HEK293 (cell line): ENCODE data around the gene BAD.
"Not testable (repeated sequence)": the region's sequence is repeated elsewhere in the genome, so short reads cannot be mapped to it uniquely, and the experiment has no call there.

Source experiments
- CTCF ChIA-PET: fragments of 350-600 bp; formaldehyde crosslinking; extraction: SDS; loops from one replicate; lab custom pipeline; 2021; ENCODE audit warnings: antibody characterized with exemption; lab: Yijun Ruan, JAX
- POLR2A ChIA-PET: fragments of 300-600 bp; formaldehyde crosslinking; extraction: SDS; loops from one replicate; lab custom pipeline; 2020; ENCODE audit warnings: antibody characterized with exemption, inconsistent platforms; lab: Yijun Ruan, JAX
- H3K27ac ChIP-seq: fragments of 200-500 bp; sonication (Bioruptor generic); 2 replicates; pipeline ENCODE4 v1.5.1; 2014; ENCODE audit warnings: low read depth, low read length, control low read depth, inconsistent platforms; ENCODE audit errors: extremely low read depth
- H3K36me3 ChIP-seq, 2 experiments: fragments of 200-500 bp in 1 of 2; sonication (Bioruptor generic) in 1 of 2; 1 replicate in 1 of 2; 2 replicates in 1 of 2; pipeline ENCODE4 v1.5.1; 2014 to 2017; ENCODE audit warnings: inconsistent platforms in 2 of 2, low read length in 2 of 2; ENCODE audit not compliant: control insufficient read depth in 2 of 2, insufficient read depth in 1 of 2
- H3K4me1 ChIP-seq: fragments of 200-500 bp; sonication (Bioruptor generic); 2 replicates; pipeline ENCODE4 v1.5.1; 2014; ENCODE audit warnings: mild to moderate bottlenecking, low read length, inconsistent platforms; ENCODE audit not compliant: control insufficient read depth, insufficient read depth
- H3K4me3 ChIP-seq: 2 replicates; pipeline ENCODE4 v1.5.1; 2011; ENCODE audit warnings: low read depth, mild to moderate bottlenecking, control low read depth, low read length, moderate library complexity
- H3K9me3 ChIP-seq: fragments of 200-500 bp; sonication (Bioruptor generic); 2 replicates; pipeline ENCODE4 v1.5.1; 2014; ENCODE audit warnings: low read depth, low read length, inconsistent platforms; ENCODE audit not compliant: control insufficient read depth, insufficient read depth
- HOXA7 ChIP-seq: sonication (generic); formaldehyde crosslinking; IDR thresholded peaks from 2 replicates; pipeline ENCODE4 v1.8.1; 2022; ENCODE audit warnings: missing genetic modification reagents, borderline replicate concordance
- ZBTB10 ChIP-seq: fragments of 450-650 bp; formaldehyde crosslinking; IDR thresholded peaks from 2 replicates; pipeline ENCODE4 v1.5.1; 2016; ENCODE audit warnings: missing biosample characterization, missing genetic modification characterization
- ZBTB17 ChIP-seq: fragments of 450-650 bp; formaldehyde crosslinking; IDR thresholded peaks from 2 replicates; pipeline ENCODE4 v1.5.1; 2016; ENCODE audit warnings: missing biosample characterization, missing genetic modification characterization
- ZBTB7A ChIP-seq: fragments of 450-650 bp; formaldehyde crosslinking; IDR thresholded peaks from 2 replicates; pipeline ENCODE4 v1.5.1; 2016; ENCODE audit warnings: low read depth, missing biosample characterization, missing genetic modification characterization
- ZNF121 ChIP-seq: fragments of 450-650 bp; formaldehyde crosslinking; IDR thresholded peaks from 2 replicates; pipeline ENCODE4 v1.5.1; 2016; ENCODE audit warnings: missing biosample characterization, missing genetic modification characterization
- ZNF140 ChIP-seq: fragments of 450-650 bp; formaldehyde crosslinking; IDR thresholded peaks from 2 replicates; pipeline ENCODE4 v1.5.1; 2016; ENCODE audit warnings: missing biosample characterization, missing genetic modification characterization
- ZNF2 ChIP-seq: fragments of 450-650 bp; formaldehyde crosslinking; IDR thresholded peaks from 2 replicates; pipeline ENCODE4 v1.5.1; 2016; ENCODE audit warnings: missing biosample characterization, missing genetic modification characterization
- ZNF211 ChIP-seq: fragments of 450-650 bp; formaldehyde crosslinking; IDR thresholded peaks from 2 replicates; pipeline ENCODE4 v1.5.1; 2016; ENCODE audit warnings: low read depth, missing biosample characterization, missing genetic modification characterization
- ZNF239 ChIP-seq: fragments of 450-650 bp; formaldehyde crosslinking; IDR thresholded peaks from 2 replicates; pipeline ENCODE4 v1.5.1; 2016; ENCODE audit warnings: missing biosample characterization, missing genetic modification characterization
- ZNF280C ChIP-seq: fragments of 450-650 bp; formaldehyde crosslinking; IDR thresholded peaks from 2 replicates; pipeline ENCODE4 v1.5.1; 2016; ENCODE audit warnings: missing biosample characterization, missing genetic modification characterization
- ZNF426 ChIP-seq: fragments of 450-650 bp; formaldehyde crosslinking; IDR thresholded peaks from 2 replicates; pipeline ENCODE4 v1.5.1; 2017; ENCODE audit warnings: missing biosample characterization, missing genetic modification characterization, mild to moderate bottlenecking, inconsistent platforms, moderate library complexity
- ZNF580 ChIP-seq: fragments of 450-650 bp; formaldehyde crosslinking; IDR thresholded peaks from 2 replicates; pipeline ENCODE4 v1.5.1; 2016; ENCODE audit warnings: missing biosample characterization, missing genetic modification characterization
- ZNF785 ChIP-seq: fragments of 450-650 bp; formaldehyde crosslinking; IDR thresholded peaks from 2 replicates; pipeline ENCODE4 v1.5.1; 2016; ENCODE audit warnings: missing biosample characterization, missing genetic modification characterization

Gene BAD

DNA sequence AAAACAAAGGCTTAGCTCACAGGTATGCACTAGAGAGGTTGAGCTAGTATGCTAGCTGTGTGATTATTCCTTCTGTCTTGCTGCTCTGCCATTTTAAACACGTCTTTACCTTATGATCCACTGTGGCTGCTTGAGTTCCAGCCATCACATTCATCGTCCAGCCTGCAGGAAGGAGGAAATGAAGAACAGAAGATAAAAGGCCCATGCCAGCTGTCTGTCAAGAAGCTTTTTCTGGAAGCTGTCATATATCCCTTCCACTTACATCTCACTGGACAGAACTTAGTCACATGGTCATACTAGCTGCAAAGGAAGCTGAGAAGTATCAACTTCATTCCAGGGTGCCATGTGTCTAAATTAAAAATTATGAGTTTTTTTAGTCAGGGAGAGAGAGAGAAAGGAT is 42.9 kb upstream of the BAD start:
- no peaks in the 10 kb centered on the region for H3K4me1 ChIP-seq
- POLR2A ChIA-PET, result interaction anchor here (0.6 to 1.5 kb wide), 2 partner anchors 10 to 112 kb away, joined by 3 to 5 read pairs; partner anchors contain the start of genes PRDX5 and TRMT112
- H3K4me3 ChIP-seq, result no peak overlapping the region
- TF ChIP-seq ZBTB17, result no peak
- TF ChIP-seq ZNF580, result 0 out of 2 replicates have a peak, but pooled peaks have one; percentile 43
- H3K9me3 ChIP-seq, result no peaks in the 10 kb centered on the region
- H3K36me3 ChIP-seq, result peaks cover 0 to 11% of the 10 kb centered on the region in 2 experiments; a peak in 1 of 3 replicates
- CTCF ChIA-PET, result interaction anchor here (0.7 to 1.2 kb wide), 2 partner anchors 10 to 151 kb away, joined by 3 read pairs; partner anchors contain the start of genes PRDX5 and TRMT112
- no peak overlapping the region for H3K27ac ChIP-seq

- H3K4me3 ChIP-seq, result no peak overlapping the region
These were observed 40.4 kb upstream of the BAD start for GRCh38 chr11:64324692-64325469.

GRCh38 chr11:64323984-64324383 is 39.5 kb upstream of the BAD start:
- H3K4me3 ChIP-seq, H3K9me3 ChIP-seq, H3K4me1 ChIP-seq, H3K27ac ChIP-seq: not testable (repeated sequence)
- POLR2A ChIA-PET, result interaction anchor here (0.8 to 1.2 kb wide), 2 partner anchors 18 to 53 kb away, joined by 4 to 5 read pairs; no protein-coding TSS in a partner anchor
- CTCF ChIA-PET, result interaction anchor here (0.6 to 2.9 kb wide), 4 partner anchors 13 to 31 kb away, joined by 5 to 10 read pairs (median 6); no protein-coding TSS in a partner anchor
- H3K36me3 ChIP-seq, result peaks cover 0 to 38% of the 10 kb centered on the region in 2 experiments; a peak in 1 of 3 replicates

More at GRCh38 chr11:64324692-64325469, 40.4 kb upstream of the BAD start:
- TF ChIP-seq ZNF426 (tag by site-specific recombination) (peak; percentile 14; the same call in 1 of the 2 replicates), ZNF140 (tag by site-specific recombination) (no peak), ZBTB17 (peak; percentile 35; the same call in 1 of the 2 replicates)
- TF ChIP-seq, all 188 proteins: peak for 2
- peaks cover 0 to 34% of the 10 kb centered on the region in 2 experiments; a peak in 1 of 3 replicates for H3K36me3 ChIP-seq
- H3K9me3 ChIP-seq, result no peaks in the 10 kb centered on the region
- no peak overlapping the region for H3K27ac ChIP-seq
- POLR2A ChIA-PET, result interaction anchor here (0.7 to 0.9 kb wide), 2 partner anchors 8 to 1440 kb away, joined by 3 to 6 read pairs; partner anchors contain the start of gene TRMT112
- CTCF ChIA-PET, result interaction anchor here (0.8 to 2.9 kb wide), 3 partner anchors 21 to 30 kb away, joined by 3 to 10 read pairs (median 5); no protein-coding TSS in a partner anchor
- H3K4me1 ChIP-seq, result no peaks in the 10 kb centered on the region

GRCh38 chr11:64323373-64323772 is 38.9 kb upstream of the BAD start:
- H3K4me1 ChIP-seq, result no peaks in the 10 kb centered on the region
- ChIA-PET POLR2A (interaction anchor here (0.8 to 1.2 kb wide), 2 partner anchors 19 to 53 kb away, joined by 4 to 5 read pairs; no protein-coding TSS in a partner anchor), CTCF (interaction anchor here (0.6 to 2.9 kb wide), 6 partner anchors 8 to 31 kb away, joined by 3 to 10 read pairs (median 6); no protein-coding TSS in a partner anchor)
- H3K4me3 ChIP-seq, result no peak overlapping the region
- no peaks in the 10 kb centered on the region for H3K9me3 ChIP-seq
- no peak overlapping the region for H3K27ac ChIP-seq
- H3K36me3 ChIP-seq, result peaks cover 0 to 38% of the 10 kb centered on the region in 2 experiments; a peak in 1 of 3 replicates
- TF ChIP-seq HOXA7 (CRISPR knock-in tag) (no peak), ZNF211 (no peak), ZBTB10 (tag by site-specific recombination) (no peak), ZNF2 (no peak), ZNF239 (no peak), ZBTB7A (tag by site-specific recombination) (no peak), ZNF121 (tag by site-specific recombination) (no peak), ZNF280C (tag by site-specific recombination) (no peak), ZNF785 (tag by site-specific recombination) (no peak)
